Sigmoid colon (tissue), 7 donors: ENCODE measurements around the gene HS3ST2. TPM values are rescaled to one million over a fixed set of nuclear protein-coding genes. Genes with fewer than 3 reads are reported as not detected.
"Not testable (repeated sequence)": the region's sequence is repeated elsewhere in the genome, so short reads cannot be mapped to it uniquely, and the experiment has no call there.

Experiments
- DNase-seq: peaks from one replicate; pipeline ENCODE4 v3.0.0-alpha.2; 2019
- H3K27ac ChIP-seq, 4 donors: fragments of 200-600 bp; sonication (generic); one replicate each; pipeline ENCODE4 v1.5.1; 2016 to 2019; ENCODE audit warnings: mild to moderate bottlenecking in 1 of 4
- H3K27me3 ChIP-seq, 3 donors: fragments of 200-600 bp; sonication (generic); one replicate each; pipeline ENCODE4 v1.5.1; 2019; ENCODE audit warnings: mild to moderate bottlenecking in 1 of 3
- H3K36me3 ChIP-seq, 4 donors: fragments of 200-600 bp; sonication (generic); one replicate each; pipeline ENCODE4 v1.5.1; 2016 to 2019
- H3K4me1 ChIP-seq, 4 donors: fragments of 200-600 bp; sonication (generic); one replicate each; pipeline ENCODE4 v1.5.1; 2017 to 2019
- H3K4me3 ChIP-seq, 4 donors: fragments of 200-600 bp; sonication (generic); one replicate each; pipeline ENCODE4 v1.5.1; 2017 to 2019; ENCODE audit warnings: mild to moderate bottlenecking in 2 of 4, moderate library complexity in 1 of 4
- H3K9me3 ChIP-seq, 4 donors: fragments of 200-600 bp in 3 of 4; sonication (generic) in 3 of 4; one replicate each; pipeline versions ENCODE4 v1.5.1 to v1.6.1; 2013 to 2019
- CTCF ChIP-seq, 4 experiments: fragments of 450-650 bp in 3 of 4; fragments of 200-600 bp in 1 of 4; IDR thresholded peaks; one replicate each; pipeline ENCODE4 v1.5.1; 2016 to 2019; ENCODE audit warnings: antibody characterized with exemption in 4 of 4, mild to moderate bottlenecking in 3 of 4, moderate library complexity in 2 of 4
- EP300 ChIP-seq, 4 donors: sonication (generic); formaldehyde crosslinking; IDR thresholded peaks; one replicate each; pipeline ENCODE4 v1.6.1; 2017; ENCODE audit warnings: antibody characterized with exemption in 4 of 4
- POLR2A ChIP-seq, 2 donors: fragments of 450-650 bp; IDR thresholded peaks; one replicate each; pipeline ENCODE4 v1.6.1; 2016; ENCODE audit warnings: antibody characterized with exemption in 2 of 2, mild to moderate bottlenecking in 2 of 2, moderate library complexity in 2 of 2
- POLR2AphosphoS5 ChIP-seq, 4 donors: sonication (generic); formaldehyde crosslinking; IDR thresholded peaks; one replicate each; pipeline ENCODE4 v1.6.1; 2017; ENCODE audit warnings: antibody characterized with exemption in 4 of 4
- whole genome bisulfite sequencing, 2 donors: extraction: QIAGEN DNeasy Blood & Tissue Kit; methylation state at CpG; one replicate each; pipeline ENCODE4 v1.1.7; 2013; 5-methylcytosine and 5-hydroxymethylcytosine counted together
- intact Hi-C: fragments of 100-400 bp; cut with DNase I; formaldehyde crosslinking; loops from one replicate; pipeline ENCODE4 v1.15.1; 2023
- polyA plus RNA-seq, 3 donors: library from polyadenylated mRNA; stranded (reverse); fragments of 200-250 nt; gene quantifications; one replicate each; pipeline ENCODE4 v1.2.3, GENCODE V29; 2013
- total RNA-seq, 4 donors: library from RNA; depleted of rRNA; stranded (reverse); fragments of >200 nt; gene quantifications; one replicate each; pipeline ENCODE4 v1.1.0, GENCODE V29; 2016
- donor health status: healthy with polysubstance abuse.
- donor health status: Bipolar disorder and iron deficiency.
- donor health status: healthy.

The HS3ST2 gene
- total and polyA plus RNA-seq, 7 donors: 0.20 to 1.8 (median 0.62) TPM; not detected in 1

GRCh38 chr16:22934786-22935185, 120.8 kb downstream of the HS3ST2 start:
- Histone ChIP-seq H3K27ac (no peak overlapping the region), H3K4me3 (no peak overlapping the region), H3K9me3 (no peaks in the 10 kb centered on the region), H3K4me1 (no peaks in the 10 kb centered on the region), H3K27me3 (peaks cover 0 to 27% (median 16%) of the 10 kb centered on the region in 3 donors), H3K36me3 (no peaks in the 10 kb centered on the region)
- intact Hi-C loops: no loop called here
- no peak for DNase-seq
- TF ChIP-seq POLR2A (IDR thresholded peaks at IDR 0.05) (no peak), CTCF (IDR thresholded peaks at IDR 0.05) (no peak), POLR2AphosphoS5 (IDR thresholded peaks at IDR 0.05) (no peak), EP300 (IDR thresholded peaks at IDR 0.05) (no peak)
- 69 to 78% methylated on average over 2 of the region's 2 CpGs for WGBS, 2 donors

GRCh38 chr16:22937169-22937568, 123.2 kb downstream of the HS3ST2 start:
- intact Hi-C loops: no loop called here
- no peaks in the 10 kb centered on the region for H3K4me1 ChIP-seq
- H3K36me3 ChIP-seq: no peaks in the 10 kb centered on the region
- H3K27ac ChIP-seq: no peak overlapping the region
- no peak overlapping the region for H3K4me3 ChIP-seq
- peaks cover 0 to 15% (median 6%) of the 10 kb centered on the region in 3 donors for H3K27me3 ChIP-seq
- no peak for TF ChIP-seq POLR2AphosphoS5 (IDR thresholded peaks at IDR 0.05)
- TF ChIP-seq POLR2A (IDR thresholded peaks at IDR 0.05): no peak
- no peak for TF ChIP-seq EP300 (IDR thresholded peaks at IDR 0.05)
- TF ChIP-seq CTCF (IDR thresholded peaks at IDR 0.05): no peak
- no peak for DNase-seq
- WGBS, 2 donors: 79 to 86% methylated on average over 6 of the region's 6 CpGs
- no peaks in the 10 kb centered on the region for H3K9me3 ChIP-seq

GRCh38 chr16:22938647-22939046, 124.7 kb downstream of the HS3ST2 start:
- Histone ChIP-seq H3K9me3 (no peaks in the 10 kb centered on the region), H3K27ac (no peak overlapping the region), H3K27me3 (peaks cover 0 to 9% (median 0%) of the 10 kb centered on the region in 3 donors), H3K4me1 (no peaks in the 10 kb centered on the region), H3K4me3 (no peak overlapping the region), H3K36me3 (no peaks in the 10 kb centered on the region)
- intact Hi-C loops: no loop called here
- WGBS, 2 donors: 75 to 86% methylated on average over 1 of the region's 1 CpG
- TF ChIP-seq CTCF (IDR thresholded peaks at IDR 0.05): no peak
- DNase-seq: no peak

GRCh38 chr16:22939744-22940363, 125.9 kb downstream of the HS3ST2 start:
- DNase-seq, H3K27me3 ChIP-seq, H3K36me3 ChIP-seq, H3K27ac ChIP-seq, H3K9me3 ChIP-seq, H3K4me3 ChIP-seq, intact Hi-C loops, H3K4me1 ChIP-seq: not testable (repeated sequence)
- WGBS, 2 donors: 74 to 75% methylated on average over 4 of the region's 4 CpGs

GRCh38 chr16:22941970-22942501, 128.1 kb downstream of the HS3ST2 start:
- H3K4me3 ChIP-seq: no peak overlapping the region
- no peaks in the 10 kb centered on the region for H3K9me3 ChIP-seq
- no peak overlapping the region for H3K27ac ChIP-seq
- WGBS, 2 donors: 16 to 74% methylated on average over 2 of the region's 2 CpGs
- DNase-seq: no peak
- no peaks in the 10 kb centered on the region for H3K4me1 ChIP-seq
- H3K36me3 ChIP-seq: no peaks in the 10 kb centered on the region
- intact Hi-C loops: no loop called here
- TF ChIP-seq POLR2A (IDR thresholded peaks at IDR 0.05): no peak
- TF ChIP-seq EP300 (IDR thresholded peaks at IDR 0.05): no peak
- peaks cover 0 to 6% (median 0%) of the 10 kb centered on the region in 3 donors for H3K27me3 ChIP-seq

GRCh38 chr16:22942811-22943210, 128.8 kb downstream of the HS3ST2 start:
- DNase-seq: no peak
- peaks cover 0 to under 1% (median 0%) of the 10 kb centered on the region in 4 donors for H3K4me1 ChIP-seq
- H3K4me3 ChIP-seq: no peak overlapping the region
- no peaks in the 10 kb centered on the region for H3K9me3 ChIP-seq
- TF ChIP-seq POLR2AphosphoS5 (IDR thresholded peaks at IDR 0.05) (no peak), EP300 (IDR thresholded peaks at IDR 0.05) (no peak), POLR2A (IDR thresholded peaks at IDR 0.05) (no peak), CTCF (IDR thresholded peaks at IDR 0.05) (no peak)
- 79 to 85% methylated on average over 1 of the region's 1 CpG for WGBS, 2 donors
- H3K27me3 ChIP-seq: peaks cover 0 to 10% (median 3%) of the 10 kb centered on the region in 3 donors
- H3K36me3 ChIP-seq: no peaks in the 10 kb centered on the region
- intact Hi-C loops: no loop called here
- H3K27ac ChIP-seq: no peak overlapping the region
